ENCODE data around the gene HSPBP1.

- no peak for TF ChIP-seq CTCF (IDR thresholded peaks at IDR 0.05; ENCODE audit: poor library complexity, severe bottlenecking)
- no peak for TF ChIP-seq SMC3 (conservative IDR thresholded peaks at IDR 0.05; ENCODE audit: poor library complexity)
- no peak for TF ChIP-seq EZH2 (IDR thresholded peaks at IDR 0.05; ENCODE audit: borderline replicate concordance, insufficient read depth, low read length, poor library complexity, severe bottlenecking)
- TF ChIP-seq, protein P1, sequence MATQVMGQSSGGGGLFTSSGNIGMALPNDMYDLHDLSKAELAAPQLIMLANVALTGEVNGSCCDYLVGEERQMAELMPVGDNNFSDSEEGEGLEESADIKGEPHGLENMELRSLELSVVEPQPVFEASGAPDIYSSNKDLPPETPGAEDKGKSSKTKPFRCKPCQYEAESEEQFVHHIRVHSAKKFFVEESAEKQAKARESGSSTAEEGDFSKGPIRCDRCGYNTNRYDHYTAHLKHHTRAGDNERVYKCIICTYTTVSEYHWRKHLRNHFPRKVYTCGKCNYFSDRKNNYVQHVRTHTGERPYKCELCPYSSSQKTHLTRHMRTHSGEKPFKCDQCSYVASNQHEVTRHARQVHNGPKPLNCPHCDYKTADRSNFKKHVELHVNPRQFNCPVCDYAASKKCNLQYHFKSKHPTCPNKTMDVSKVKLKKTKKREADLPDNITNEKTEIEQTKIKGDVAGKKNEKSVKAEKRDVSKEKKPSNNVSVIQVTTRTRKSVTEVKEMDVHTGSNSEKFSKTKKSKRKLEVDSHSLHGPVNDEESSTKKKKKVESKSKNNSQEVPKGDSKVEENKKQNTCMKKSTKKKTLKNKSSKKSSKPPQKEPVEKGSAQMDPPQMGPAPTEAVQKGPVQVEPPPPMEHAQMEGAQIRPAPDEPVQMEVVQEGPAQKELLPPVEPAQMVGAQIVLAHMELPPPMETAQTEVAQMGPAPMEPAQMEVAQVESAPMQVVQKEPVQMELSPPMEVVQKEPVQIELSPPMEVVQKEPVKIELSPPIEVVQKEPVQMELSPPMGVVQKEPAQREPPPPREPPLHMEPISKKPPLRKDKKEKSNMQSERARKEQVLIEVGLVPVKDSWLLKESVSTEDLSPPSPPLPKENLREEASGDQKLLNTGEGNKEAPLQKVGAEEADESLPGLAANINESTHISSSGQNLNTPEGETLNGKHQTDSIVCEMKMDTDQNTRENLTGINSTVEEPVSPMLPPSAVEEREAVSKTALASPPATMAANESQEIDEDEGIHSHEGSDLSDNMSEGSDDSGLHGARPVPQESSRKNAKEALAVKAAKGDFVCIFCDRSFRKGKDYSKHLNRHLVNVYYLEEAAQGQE (IDR thresholded peaks at IDR 0.05; ENCODE audit: borderline replicate concordance), result no peak
Measured at GRCh38 chr19:55270172-55270942, 9.6 kb downstream of the HSPBP1 start.

Data from neural cell (in vitro differentiated cells).